ENCODE data around the gene CCDC78. TPM values are rescaled to one million over a fixed set of nuclear protein-coding genes. Genes with fewer than 3 reads are reported as not detected.

CCDC78 gene
- total RNA-seq, 1 donor from 2014 or later: 3.9 TPM

GRCh38 chr16:769934-770333 lies 43.7 kb upstream of the CCDC78 start:
- no peaks in the 10 kb centered on the region for H3K36me3 Mint-ChIP-seq
- no peaks in the 10 kb centered on the region for H3K27me3 Mint-ChIP-seq
- no peak overlapping the region for H3K27ac Mint-ChIP-seq
- no peak for TF ChIP-seq CTCF (conservative IDR thresholded peaks at IDR 0.05)
- no peaks in the 10 kb centered on the region for H3K4me1 Mint-ChIP-seq (ENCODE audit: unreplicated experiment)
- H3K9me3 Mint-ChIP-seq: no peaks in the 10 kb centered on the region
- DNase-seq (ENCODE audit: extremely low spot score, unreplicated experiment): no peak
- H3K4me3 Mint-ChIP-seq: no peak overlapping the region

DNA sequence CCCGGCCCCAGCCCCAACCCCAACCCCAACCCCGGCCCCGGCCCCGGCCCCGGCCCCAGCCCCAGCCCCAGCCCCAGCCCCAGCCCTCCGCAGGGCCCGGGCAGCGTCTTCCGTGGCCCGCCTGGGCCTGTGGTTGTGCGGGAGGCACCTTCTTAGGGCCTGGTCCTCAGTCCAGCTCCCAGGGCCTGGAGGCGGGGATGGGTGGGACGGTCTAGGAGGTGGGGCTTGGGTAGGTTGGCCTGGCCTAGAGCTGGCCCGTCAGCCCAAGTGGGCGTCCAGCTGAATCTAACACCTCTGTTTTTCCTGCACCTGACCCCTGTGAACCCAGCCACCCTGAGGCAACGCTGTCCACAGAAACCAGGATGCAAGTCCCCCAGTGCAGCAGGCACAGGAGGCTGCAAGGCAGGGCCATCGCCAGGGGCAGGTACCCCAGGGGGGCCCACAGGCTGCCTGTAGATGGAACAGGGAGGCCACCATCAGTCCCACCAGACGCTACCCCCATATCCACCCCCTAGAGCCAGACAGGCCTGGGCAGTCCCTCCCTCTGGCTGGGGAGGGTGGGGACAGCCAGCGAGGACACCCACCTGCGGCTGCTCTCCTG lies 43.0 kb upstream of the CCDC78 start:
- Mint-ChIP-seq H3K4me1 (ENCODE audit: unreplicated experiment) (no peaks in the 10 kb centered on the region), H3K27me3 (no peaks in the 10 kb centered on the region), H3K4me3 (no peak overlapping the region), H3K27ac (no peak overlapping the region), H3K36me3 (no peaks in the 10 kb centered on the region), H3K9me3 (no peaks in the 10 kb centered on the region)
- no peak for DNase-seq (ENCODE audit: extremely low spot score, unreplicated experiment)
- TF ChIP-seq CTCF (conservative IDR thresholded peaks at IDR 0.05): no peak

- DNase-seq (ENCODE audit: extremely low spot score, unreplicated experiment): no peak
- Mint-ChIP-seq H3K4me3 (no peak overlapping the region), H3K4me1 (ENCODE audit: unreplicated experiment) (no peaks in the 10 kb centered on the region), H3K27ac (no peak overlapping the region), H3K36me3 (no peaks in the 10 kb centered on the region), H3K27me3 (no peaks in the 10 kb centered on the region), H3K9me3 (no peaks in the 10 kb centered on the region)
- no peak for TF ChIP-seq CTCF (conservative IDR thresholded peaks at IDR 0.05)
Observed at GRCh38 chr16:768428-768827, 42.2 kb upstream of the CCDC78 start.

- H3K9me3 Mint-ChIP-seq: no peaks in the 10 kb centered on the region
Observed at GRCh38 chr16:767743-768235, 41.5 kb upstream of the CCDC78 start.

GRCh38 chr16:766820-767640 lies 40.8 kb upstream of the CCDC78 start:
- Mint-ChIP-seq H3K4me1 (ENCODE audit: unreplicated experiment) (no peaks in the 10 kb centered on the region), H3K9me3 (no peaks in the 10 kb centered on the region), H3K4me3 (no peak overlapping the region), H3K27me3 (no peaks in the 10 kb centered on the region), H3K27ac (no peak overlapping the region), H3K36me3 (no peaks in the 10 kb centered on the region)
- DNase-seq (ENCODE audit: extremely low spot score, unreplicated experiment): no peak
- TF ChIP-seq CTCF (conservative IDR thresholded peaks at IDR 0.05): no peak

More at GRCh38 chr16:767743-768235, 41.5 kb upstream of the CCDC78 start:
- no peak for DNase-seq (ENCODE audit: extremely low spot score, unreplicated experiment)
- Mint-ChIP-seq H3K4me1 (ENCODE audit: unreplicated experiment) (no peaks in the 10 kb centered on the region), H3K27me3 (no peaks in the 10 kb centered on the region), H3K4me3 (no peak overlapping the region), H3K27ac (no peak overlapping the region), H3K36me3 (no peaks in the 10 kb centered on the region)
- TF ChIP-seq CTCF (conservative IDR thresholded peaks at IDR 0.05): no peak
